SH-SY5Y (cell line): ENCODE measurements around the gene CTNNA3.

ENCODE experiments used
- GATA2 ChIP-seq: IDR thresholded peaks from 2 replicates; pipeline ENCODE4 v1.6.1; 2011; ENCODE audit warnings: mild to moderate bottlenecking, low read depth, low read length
- GATA3 ChIP-seq: IDR thresholded peaks from 2 replicates; pipeline ENCODE4 v1.6.1; 2011; ENCODE audit warnings: low read depth, mild to moderate bottlenecking, low read length, moderate library complexity

- no peak for TF ChIP-seq GATA2
- TF ChIP-seq GATA3, result no peak
Observed at GRCh38 chr10:66390926-66391325, 1305.1 kb downstream of the CTNNA3 start.
